GM12873 (cell line): Measurements from ENCODE around the gene CD226.

Source experiments
- TF ChIP-seq, protein P1 (sequence below): IDR thresholded peaks from 2 replicates; pipeline ENCODE4 v1.5.1; 2012; ENCODE audit warnings: low read depth, mild to moderate bottlenecking, moderate library complexity, low read length, control low read depth; ENCODE audit not compliant: insufficient read depth; ENCODE audit errors: missing control alignments

The CD226 gene

GRCh38 chr18:69872661-69873060, 75.0 kb downstream of the CD226 start:
- TF ChIP-seq, protein P1, sequence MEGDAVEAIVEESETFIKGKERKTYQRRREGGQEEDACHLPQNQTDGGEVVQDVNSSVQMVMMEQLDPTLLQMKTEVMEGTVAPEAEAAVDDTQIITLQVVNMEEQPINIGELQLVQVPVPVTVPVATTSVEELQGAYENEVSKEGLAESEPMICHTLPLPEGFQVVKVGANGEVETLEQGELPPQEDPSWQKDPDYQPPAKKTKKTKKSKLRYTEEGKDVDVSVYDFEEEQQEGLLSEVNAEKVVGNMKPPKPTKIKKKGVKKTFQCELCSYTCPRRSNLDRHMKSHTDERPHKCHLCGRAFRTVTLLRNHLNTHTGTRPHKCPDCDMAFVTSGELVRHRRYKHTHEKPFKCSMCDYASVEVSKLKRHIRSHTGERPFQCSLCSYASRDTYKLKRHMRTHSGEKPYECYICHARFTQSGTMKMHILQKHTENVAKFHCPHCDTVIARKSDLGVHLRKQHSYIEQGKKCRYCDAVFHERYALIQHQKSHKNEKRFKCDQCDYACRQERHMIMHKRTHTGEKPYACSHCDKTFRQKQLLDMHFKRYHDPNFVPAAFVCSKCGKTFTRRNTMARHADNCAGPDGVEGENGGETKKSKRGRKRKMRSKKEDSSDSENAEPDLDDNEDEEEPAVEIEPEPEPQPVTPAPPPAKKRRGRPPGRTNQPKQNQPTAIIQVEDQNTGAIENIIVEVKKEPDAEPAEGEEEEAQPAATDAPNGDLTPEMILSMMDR: no peak

- TF ChIP-seq, protein P1: no peak
Measured at GRCh38 chr18:69871363-69871762, 76.3 kb downstream of the CD226 start.

- TF ChIP-seq, protein P1: no peak
Measured at GRCh38 chr18:69870736-69871135, 76.9 kb downstream of the CD226 start.

GRCh38 chr18:69866212-69866611, 81.5 kb downstream of the CD226 start:
- TF ChIP-seq, protein P1: no peak

GRCh38 chr18:69865776-69866175, 81.9 kb downstream of the CD226 start:
- TF ChIP-seq, protein P1: no peak

DNA sequence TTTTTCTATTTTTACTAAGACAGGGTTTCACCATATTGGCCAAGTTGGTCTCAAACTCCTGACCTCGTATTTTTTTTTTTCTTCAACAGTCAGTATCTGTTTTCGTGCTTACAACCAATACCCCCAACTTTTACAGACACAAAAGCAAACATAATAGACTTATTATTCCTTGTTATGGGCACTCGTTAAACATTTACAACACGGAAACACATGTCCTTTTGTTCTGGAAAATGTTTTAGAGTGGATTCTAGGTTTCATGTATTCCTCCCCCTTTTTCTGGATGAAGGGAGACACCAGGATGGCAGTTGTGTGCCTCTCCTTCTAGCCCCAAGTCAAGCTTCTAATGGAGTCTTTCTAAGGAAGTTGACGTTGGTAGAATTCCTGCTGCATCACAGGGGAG, 88.8 kb downstream of the CD226 start:
- TF ChIP-seq, protein P1: no peak

DNA sequence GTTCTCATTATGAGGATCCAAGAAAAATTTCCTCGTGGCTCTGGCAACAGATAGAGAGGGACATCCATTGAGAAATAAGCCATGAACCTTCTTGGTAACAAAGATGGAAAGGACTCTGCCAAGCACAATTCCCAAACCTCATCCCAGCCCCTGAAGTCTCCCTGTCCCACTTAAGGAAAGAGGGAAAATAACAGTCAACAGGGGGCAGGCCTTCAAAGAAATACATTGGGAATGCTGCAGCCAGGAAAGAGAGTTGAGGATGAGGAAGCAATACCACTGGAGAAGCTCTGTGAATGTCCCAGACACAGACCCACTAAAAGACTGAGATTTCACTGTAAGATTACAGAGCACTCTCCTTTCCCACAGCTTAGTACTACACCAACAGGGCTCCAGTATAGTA, 93.2 kb downstream of the CD226 start:
- TF ChIP-seq, protein P1: no peak
